Liver (tissue), 3 donors: ENCODE data around the gene OXNAD1.

Experiments used
- EGR1 ChIP-seq, 2 donors: IDR thresholded peaks; 2 replicates each; pipeline ENCODE4 v1.6.1; 2016 to 2018; ENCODE audit warnings: antibody characterized with exemption in 2 of 2, low read depth in 2 of 2
- FOXA1 ChIP-seq: IDR thresholded peaks from 2 replicates; pipeline ENCODE4 v1.6.1; 2016; ENCODE audit warnings: antibody characterized with exemption
- NR2F2 ChIP-seq: IDR thresholded peaks from 2 replicates; pipeline ENCODE4 v1.6.1; 2016; ENCODE audit warnings: antibody characterized with exemption
- SP1 ChIP-seq: IDR thresholded peaks from 2 replicates; pipeline ENCODE4 v1.6.1; 2018; ENCODE audit warnings: antibody characterized with exemption, mild to moderate bottlenecking
- YY1 ChIP-seq: IDR thresholded peaks from 2 replicates; pipeline ENCODE4 v1.6.1; 2016; ENCODE audit warnings: antibody characterized with exemption, mild to moderate bottlenecking
- TF ChIP-seq, protein P1 (sequence below): fragments of 150-350 bp; IDR thresholded peaks from 2 replicates; pipeline ENCODE4 v1.5.1; 2017; ENCODE audit warnings: improper control_type of control experiment, low read depth, low read length; ENCODE audit not compliant: missing input control
- TF ChIP-seq, protein P2 (sequence below): IDR thresholded peaks from 2 replicates; pipeline ENCODE4 v1.6.1; 2016; ENCODE audit warnings: antibody characterized with exemption
- donor health status: healthy.
- donor health status: healthy.

- TF ChIP-seq FOXA1 (no peak), SP1 (no peak), NR2F2 (no peak), EGR1 (IDR thresholded peaks at IDR 0.05; ENCODE audit: low read depth in 2 of 2) (no peak), YY1 (no peak)
- TF ChIP-seq, protein P1, sequence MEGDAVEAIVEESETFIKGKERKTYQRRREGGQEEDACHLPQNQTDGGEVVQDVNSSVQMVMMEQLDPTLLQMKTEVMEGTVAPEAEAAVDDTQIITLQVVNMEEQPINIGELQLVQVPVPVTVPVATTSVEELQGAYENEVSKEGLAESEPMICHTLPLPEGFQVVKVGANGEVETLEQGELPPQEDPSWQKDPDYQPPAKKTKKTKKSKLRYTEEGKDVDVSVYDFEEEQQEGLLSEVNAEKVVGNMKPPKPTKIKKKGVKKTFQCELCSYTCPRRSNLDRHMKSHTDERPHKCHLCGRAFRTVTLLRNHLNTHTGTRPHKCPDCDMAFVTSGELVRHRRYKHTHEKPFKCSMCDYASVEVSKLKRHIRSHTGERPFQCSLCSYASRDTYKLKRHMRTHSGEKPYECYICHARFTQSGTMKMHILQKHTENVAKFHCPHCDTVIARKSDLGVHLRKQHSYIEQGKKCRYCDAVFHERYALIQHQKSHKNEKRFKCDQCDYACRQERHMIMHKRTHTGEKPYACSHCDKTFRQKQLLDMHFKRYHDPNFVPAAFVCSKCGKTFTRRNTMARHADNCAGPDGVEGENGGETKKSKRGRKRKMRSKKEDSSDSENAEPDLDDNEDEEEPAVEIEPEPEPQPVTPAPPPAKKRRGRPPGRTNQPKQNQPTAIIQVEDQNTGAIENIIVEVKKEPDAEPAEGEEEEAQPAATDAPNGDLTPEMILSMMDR: no peak
- TF ChIP-seq, protein P2, sequence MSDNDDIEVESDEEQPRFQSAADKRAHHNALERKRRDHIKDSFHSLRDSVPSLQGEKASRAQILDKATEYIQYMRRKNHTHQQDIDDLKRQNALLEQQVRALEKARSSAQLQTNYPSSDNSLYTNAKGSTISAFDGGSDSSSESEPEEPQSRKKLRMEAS: no peak
Observed at GRCh38 chr3:16313886-16314645, 49.1 kb downstream of the OXNAD1 start.
